GM12892 (cell line): Measurements from ENCODE around the gene PCDHGA8.
A peak's percentile ranks its signal among the peaks of the same experiment; 100 is the strongest.
"Not testable (repeated sequence)": the region's sequence is repeated elsewhere in the genome, so short reads cannot be mapped to it uniquely, and the experiment has no call there.

Experiments
- DNase-seq: peaks from one replicate; pipeline ENCODE4 v3.0.0; 2011; ENCODE audit not compliant: insufficient read length
- FAIRE-seq: peaks from 2 replicates; lab custom pipeline; 2011; peaks lifted over from hg19 to GRCh38; lab: Jason Lieb, UNC
- POLR2A ChIP-seq: IDR thresholded peaks from 2 replicates; pipeline ENCODE4 v1.6.1; 2011; ENCODE audit warnings: low read depth, low read length, control low read depth
- POLR2AphosphoS5 ChIP-seq: IDR thresholded peaks from 2 replicates; pipeline ENCODE4 v1.6.1; 2011; ENCODE audit warnings: low read depth, low read length, control low read depth
- TAF1 ChIP-seq: IDR thresholded peaks from 2 replicates; pipeline ENCODE4 v1.6.1; 2011; ENCODE audit warnings: low read depth, mild to moderate bottlenecking, control low read depth, low read length, borderline replicate concordance

Gene PCDHGA8

DNA sequence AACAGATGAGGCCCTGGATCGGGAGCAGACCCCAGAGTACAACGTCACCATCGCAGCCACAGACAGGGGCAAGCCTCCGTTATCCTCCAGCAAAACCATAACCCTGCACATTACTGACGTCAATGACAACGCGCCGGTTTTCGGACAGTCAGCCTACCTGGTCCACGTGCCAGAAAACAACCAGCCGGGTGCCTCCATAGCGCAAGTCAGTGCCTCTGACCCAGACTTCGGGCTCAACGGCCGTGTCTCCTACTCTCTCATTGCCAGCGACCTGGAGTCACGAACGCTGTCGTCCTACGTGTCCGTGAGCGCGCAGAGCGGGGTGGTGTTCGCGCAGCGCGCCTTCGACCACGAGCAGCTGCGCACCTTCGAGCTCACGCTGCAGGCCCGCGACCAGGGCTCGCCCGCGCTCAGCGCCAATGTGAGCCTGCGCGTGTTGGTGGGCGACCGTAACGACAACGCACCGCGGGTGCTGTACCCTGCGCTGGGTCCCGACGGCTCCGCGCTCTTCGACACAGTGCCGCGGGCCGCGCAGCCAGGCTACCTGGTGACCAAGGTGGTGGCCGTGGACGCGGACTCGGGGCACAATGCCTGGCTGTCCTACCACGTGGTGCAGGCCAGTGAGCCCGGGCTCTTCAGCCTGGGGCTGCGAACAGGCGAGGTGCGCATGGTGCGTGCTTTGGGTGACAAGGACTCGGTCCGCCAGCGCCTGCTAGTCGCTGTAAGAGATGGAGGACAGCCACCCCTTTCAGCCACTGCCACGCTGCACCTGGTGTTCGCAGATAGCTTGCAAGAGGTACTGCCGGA is 26.8 kb downstream of the PCDHGA8 start:
- no peak for TF ChIP-seq POLR2A
- no peak for TF ChIP-seq POLR2AphosphoS5
- no peak for TF ChIP-seq TAF1
- no peak for DNase-seq
- no peak for FAIRE-seq

DNA sequence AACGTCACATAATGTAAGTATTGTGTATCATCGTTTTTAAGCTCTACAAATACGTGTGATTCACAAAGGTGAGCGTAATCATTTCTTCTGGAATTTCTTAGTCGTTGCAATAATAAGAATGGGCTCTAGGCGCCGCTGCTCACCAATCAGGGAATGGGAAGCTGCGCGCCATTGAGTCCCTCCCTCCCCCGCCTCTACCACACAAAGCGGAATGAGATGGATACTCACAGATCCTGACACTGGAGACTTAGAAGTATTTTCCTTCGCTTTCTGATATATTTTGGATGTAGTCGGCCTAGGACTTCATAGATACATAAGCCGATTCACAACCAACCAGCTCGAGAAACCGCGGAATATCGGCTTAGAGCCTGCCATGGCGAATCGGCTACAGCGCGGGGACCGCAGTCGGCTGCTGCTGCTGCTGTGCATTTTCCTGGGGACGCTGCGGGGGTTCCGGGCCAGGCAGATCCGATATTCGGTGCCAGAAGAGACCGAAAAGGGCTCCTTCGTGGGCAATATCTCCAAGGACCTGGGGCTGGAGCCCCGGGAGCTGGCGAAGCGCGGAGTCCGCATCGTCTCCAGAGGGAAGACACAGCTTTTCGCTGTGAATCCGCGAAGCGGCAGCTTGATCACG is 28.5 kb downstream of the PCDHGA8 start, which contains the start of gene PCDHGA11:
Gene PCDHGA11, plus strand, starts transcription at position 197 of the 634 bp plus-strand sequence. Its CDS starts 177 bp downstream, at position 374.
- peak; percentile 76 for FAIRE-seq
- DNase-seq, result peak; percentile 44
- TF ChIP-seq POLR2AphosphoS5 (no peak), TAF1 (no peak), POLR2A (no peak)

DNA sequence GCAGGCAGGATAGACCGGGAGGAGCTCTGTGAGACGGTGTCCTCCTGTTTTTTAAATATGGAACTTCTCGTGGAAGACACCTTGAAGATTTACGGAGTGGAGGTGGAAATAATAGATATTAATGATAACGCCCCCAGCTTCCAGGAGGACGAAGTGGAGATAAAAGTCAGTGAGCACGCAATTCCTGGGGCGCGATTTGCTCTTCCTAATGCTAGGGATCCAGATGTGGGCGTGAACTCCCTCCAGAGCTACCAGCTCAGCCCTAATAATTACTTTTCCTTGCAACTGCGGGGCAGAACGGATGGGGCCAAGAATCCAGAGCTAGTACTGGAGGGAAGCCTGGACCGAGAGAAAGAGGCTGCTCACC is 29.0 kb downstream of the PCDHGA8 start:
- DNase-seq, result no peak
- no peak for FAIRE-seq
- TF ChIP-seq POLR2A, result no peak
- TF ChIP-seq POLR2AphosphoS5, result no peak
- TF ChIP-seq TAF1, result no peak

DNA sequence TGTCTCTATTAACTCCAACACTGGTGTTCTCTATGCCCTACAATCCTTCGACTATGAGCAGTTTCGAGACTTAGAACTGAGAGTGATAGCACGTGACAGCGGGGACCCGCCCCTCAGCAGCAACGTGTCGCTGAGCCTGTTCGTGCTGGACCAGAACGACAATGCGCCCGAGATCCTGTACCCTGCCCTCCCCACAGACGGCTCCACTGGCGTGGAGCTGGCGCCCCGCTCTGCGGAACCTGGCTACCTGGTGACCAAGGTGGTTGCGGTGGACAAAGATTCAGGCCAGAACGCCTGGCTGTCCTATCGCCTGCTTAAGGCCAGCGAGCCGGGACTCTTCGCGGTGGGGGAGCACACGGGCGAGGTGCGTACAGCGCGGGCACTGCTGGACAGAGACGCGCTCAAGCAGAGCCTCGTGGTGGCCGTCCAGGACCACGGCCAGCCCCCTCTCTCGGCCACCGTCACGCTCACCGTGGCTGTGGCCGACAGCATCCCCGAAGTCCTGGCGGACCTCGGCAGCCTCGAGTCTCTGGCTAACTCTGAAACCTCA is 30.4 kb downstream of the PCDHGA8 start:
- no peak for DNase-seq
- FAIRE-seq, result no peak
- TF ChIP-seq POLR2AphosphoS5, result no peak
- no peak for TF ChIP-seq TAF1
- TF ChIP-seq POLR2A, result no peak

DNA sequence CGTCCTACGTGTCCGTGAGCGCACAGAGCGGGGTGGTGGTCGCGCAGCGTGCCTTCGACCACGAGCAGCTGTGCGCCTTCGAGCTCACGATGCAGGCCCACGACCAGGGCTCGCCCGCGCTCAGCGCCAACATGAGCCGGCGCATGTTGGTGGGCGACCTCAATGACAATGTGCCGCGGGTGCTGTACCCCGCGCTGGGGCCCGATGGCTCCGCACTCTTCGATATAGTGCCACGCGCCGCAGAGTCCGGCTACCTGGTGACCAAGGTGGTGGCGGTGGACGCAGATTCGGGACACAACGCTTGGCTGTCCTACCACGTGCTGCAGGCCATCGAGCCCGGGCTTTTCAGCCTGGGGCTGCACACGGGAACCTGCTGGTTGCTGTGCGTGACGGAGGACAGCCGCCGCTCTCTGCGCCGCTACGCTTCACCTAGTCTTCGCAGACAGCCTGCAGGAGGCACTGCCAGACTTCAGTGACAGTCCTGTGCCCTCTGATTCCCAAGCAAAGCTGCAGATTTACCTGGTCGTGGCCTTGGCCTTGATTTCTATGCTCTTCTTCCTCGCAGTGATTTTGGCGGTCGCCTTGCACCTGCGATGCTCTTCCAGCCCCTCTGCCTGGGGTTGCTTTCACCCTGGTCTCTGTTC is 35.5 kb downstream of the PCDHGA8 start:
- DNase-seq (no peak), FAIRE-seq (no peak)
- TF ChIP-seq POLR2AphosphoS5, result no peak
- TF ChIP-seq POLR2A, result no peak
- TF ChIP-seq TAF1, result no peak

DNA sequence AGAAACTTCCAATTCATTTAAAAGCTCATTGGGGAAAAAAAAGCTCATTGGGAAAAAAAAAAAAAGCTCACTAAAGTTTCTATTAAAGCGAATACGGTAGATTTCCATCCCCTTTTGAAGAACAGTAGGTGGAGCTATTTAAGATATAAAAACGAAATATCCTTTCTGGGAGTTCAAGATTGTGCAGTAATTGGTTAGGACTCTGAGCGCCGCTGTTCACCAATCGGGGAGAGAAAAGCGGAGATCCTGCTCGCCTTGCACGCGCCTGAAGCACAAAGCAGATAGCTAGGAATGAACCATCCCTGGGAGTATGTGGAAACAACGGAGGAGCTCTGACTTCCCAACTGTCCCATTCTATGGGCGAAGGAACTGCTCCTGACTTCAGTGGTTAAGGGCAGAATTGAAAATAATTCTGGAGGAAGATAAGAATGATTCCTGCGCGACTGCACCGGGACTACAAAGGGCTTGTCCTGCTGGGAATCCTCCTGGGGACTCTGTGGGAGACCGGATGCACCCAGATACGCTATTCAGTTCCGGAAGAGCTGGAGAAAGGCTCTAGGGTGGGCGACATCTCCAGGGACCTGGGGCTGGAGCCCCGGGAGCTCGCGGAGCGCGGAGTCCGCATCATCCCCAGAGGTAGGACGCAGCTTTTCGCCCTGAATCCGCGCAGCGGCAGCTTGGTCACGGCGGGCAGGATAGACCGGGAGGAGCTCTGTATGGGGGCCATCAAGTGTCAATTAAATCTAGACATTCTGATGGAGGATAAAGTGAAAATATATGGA is 38.1 kb downstream of the PCDHGA8 start, which contains the start of gene PCDHGA12:
Gene PCDHGA12, plus strand, starts transcription at position 176 of the 782 bp plus-strand sequence. Its CDS starts 253 bp downstream, at position 429.
- FAIRE-seq, result no peak
- TF ChIP-seq TAF1 (no peak), POLR2A (no peak; the same call in 1 of the 2 replicates), POLR2AphosphoS5 (no peak)
- no peak for DNase-seq

DNA sequence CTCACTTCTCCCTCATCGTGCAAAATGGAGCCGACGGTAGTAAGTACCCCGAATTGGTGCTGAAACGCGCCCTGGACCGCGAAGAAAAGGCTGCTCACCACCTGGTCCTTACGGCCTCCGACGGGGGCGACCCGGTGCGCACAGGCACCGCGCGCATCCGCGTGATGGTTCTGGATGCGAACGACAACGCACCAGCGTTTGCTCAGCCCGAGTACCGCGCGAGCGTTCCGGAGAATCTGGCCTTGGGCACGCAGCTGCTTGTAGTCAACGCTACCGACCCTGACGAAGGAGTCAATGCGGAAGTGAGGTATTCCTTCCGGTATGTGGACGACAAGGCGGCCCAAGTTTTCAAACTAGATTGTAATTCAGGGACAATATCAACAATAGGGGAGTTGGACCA is 38.9 kb downstream of the PCDHGA8 start:
- DNase-seq (no peak), FAIRE-seq (peak; percentile 30)
- 0 out of 2 replicates have a peak, but pooled peaks have one; percentile 44 for TF ChIP-seq TAF1
- TF ChIP-seq POLR2AphosphoS5, result peak; percentile 54; the same call in 1 of the 2 replicates
- TF ChIP-seq POLR2A, result peak; percentile 54; the same call in 1 of the 2 replicates

DNA sequence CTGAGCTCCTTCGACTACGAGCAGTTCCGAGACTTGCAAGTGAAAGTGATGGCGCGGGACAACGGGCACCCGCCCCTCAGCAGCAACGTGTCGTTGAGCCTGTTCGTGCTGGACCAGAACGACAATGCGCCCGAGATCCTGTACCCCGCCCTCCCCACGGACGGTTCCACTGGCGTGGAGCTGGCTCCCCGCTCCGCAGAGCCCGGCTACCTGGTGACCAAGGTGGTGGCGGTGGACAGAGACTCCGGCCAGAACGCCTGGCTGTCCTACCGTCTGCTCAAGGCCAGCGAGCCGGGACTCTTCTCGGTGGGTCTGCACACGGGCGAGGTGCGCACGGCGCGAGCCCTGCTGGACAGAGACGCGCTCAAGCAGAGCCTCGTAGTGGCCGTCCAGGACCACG is 39.9 kb downstream of the PCDHGA8 start:
- not testable (repeated sequence) for DNase-seq, FAIRE-seq

DNA sequence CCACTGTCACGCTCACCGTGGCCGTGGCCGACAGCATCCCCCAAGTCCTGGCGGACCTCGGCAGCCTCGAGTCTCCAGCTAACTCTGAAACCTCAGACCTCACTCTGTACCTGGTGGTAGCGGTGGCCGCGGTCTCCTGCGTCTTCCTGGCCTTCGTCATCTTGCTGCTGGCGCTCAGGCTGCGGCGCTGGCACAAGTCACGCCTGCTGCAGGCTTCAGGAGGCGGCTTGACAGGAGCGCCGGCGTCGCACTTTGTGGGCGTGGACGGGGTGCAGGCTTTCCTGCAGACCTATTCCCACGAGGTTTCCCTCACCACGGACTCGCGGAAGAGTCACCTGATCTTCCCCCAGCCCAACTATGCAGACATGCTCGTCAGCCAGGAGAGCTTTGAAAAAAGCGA is 40.3 kb downstream of the PCDHGA8 start:
- not testable (repeated sequence) for DNase-seq, FAIRE-seq

DNA sequence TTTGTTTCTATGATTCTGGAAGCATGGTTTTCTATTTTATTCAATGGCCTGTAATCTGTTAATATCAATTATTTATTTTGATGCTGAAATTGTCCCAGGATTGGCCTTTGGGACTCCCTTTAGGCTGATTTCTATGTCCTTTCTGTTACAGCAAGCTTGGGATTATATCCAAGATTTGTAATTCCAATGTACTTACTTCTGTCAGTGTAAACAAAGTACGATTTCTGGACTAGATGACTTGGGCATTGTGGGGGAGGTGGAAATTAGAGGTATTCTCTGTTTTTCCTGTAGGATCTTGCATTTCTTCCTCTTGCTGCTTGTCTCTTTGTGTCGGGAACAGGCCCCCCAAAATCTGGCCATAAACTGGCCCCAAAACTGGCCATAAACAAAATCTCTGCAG is 41.6 kb downstream of the PCDHGA8 start:
- DNase-seq, result no peak
- no peak for FAIRE-seq
- TF ChIP-seq TAF1 (no peak), POLR2A (no peak), POLR2AphosphoS5 (no peak)

DNA sequence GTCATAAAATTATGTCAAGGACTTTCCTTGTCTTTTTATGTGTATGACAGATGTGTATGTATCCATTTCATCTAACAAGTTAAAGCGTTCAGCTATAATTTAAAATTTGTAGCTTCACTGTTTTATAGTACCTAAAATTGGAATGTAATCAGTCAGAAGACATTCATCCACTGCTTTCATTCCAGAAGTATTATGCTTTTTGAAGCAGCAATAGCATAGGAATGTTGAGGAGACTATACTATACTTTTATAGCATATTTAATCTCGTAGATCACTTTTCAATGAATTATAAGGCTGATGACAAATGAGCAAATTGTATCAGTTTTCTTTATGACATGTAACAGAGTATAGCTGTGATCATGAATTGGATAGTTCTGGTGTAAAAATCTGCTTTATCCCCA is 44.8 kb downstream of the PCDHGA8 start:
- DNase-seq, result no peak
- TF ChIP-seq POLR2AphosphoS5, result no peak
- no peak for TF ChIP-seq POLR2A
- TF ChIP-seq TAF1, result no peak
- FAIRE-seq, result no peak
